ENCODE measurements around the gene ZCCHC9.
A peak's percentile ranks its signal among the peaks of the same experiment; 100 is the strongest.

The ZCCHC9 gene

DNA sequence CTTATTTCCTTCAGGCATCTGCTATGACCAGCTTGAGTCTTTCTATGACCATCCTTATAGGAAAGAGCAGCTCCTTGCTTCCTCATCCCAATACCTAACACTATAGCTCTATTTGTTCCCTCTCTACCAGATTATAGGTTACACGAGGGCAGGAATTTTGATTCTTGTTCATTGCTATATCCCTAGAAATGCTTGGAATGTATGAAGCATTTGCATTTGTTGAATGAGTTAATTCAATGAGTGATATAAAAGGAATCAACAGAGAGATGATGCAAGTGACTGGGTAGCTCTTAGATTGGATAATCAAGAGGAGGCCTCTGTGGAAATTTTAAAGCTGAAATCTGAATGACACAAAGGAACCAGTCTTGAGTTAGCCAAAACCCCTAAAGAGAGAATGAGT lies 13.9 kb downstream of the ZCCHC9 start:
- peak; percentile 46 for DNase-seq (ENCODE audit: low read depth)

GRCh38 chr5:81315830-81316229 lies 14.4 kb downstream of the ZCCHC9 start:
- H3K4me3 ChIP-seq (ENCODE audit: control insufficient read depth, low read depth, low read length): no peak overlapping the region
- TF ChIP-seq CTCF (IDR thresholded peaks at IDR 0.05; ENCODE audit: control insufficient read depth, insufficient read depth, low read depth, low read length, missing control alignments): no peak
- DNase-seq (ENCODE audit: low read depth): no peak

More for the DNA sequence above, 13.9 kb downstream of the ZCCHC9 start:
- H3K4me3 ChIP-seq (ENCODE audit: control insufficient read depth, low read depth, low read length): no peak overlapping the region
- no peak for TF ChIP-seq CTCF (IDR thresholded peaks at IDR 0.05; ENCODE audit: control insufficient read depth, insufficient read depth, low read depth, low read length, missing control alignments)

- no peak for TF ChIP-seq CTCF (IDR thresholded peaks at IDR 0.05; ENCODE audit: control insufficient read depth, insufficient read depth, low read depth, low read length, missing control alignments)
- no peak for DNase-seq (ENCODE audit: low read depth)
- H3K4me3 ChIP-seq (ENCODE audit: control insufficient read depth, low read depth, low read length): no peak overlapping the region
Measured at GRCh38 chr5:81316571-81316970, 15.2 kb downstream of the ZCCHC9 start.

- DNase-seq (ENCODE audit: low read depth): no peak
- no peak for TF ChIP-seq CTCF (IDR thresholded peaks at IDR 0.05; ENCODE audit: control insufficient read depth, insufficient read depth, low read depth, low read length, missing control alignments)
- H3K4me3 ChIP-seq (ENCODE audit: control insufficient read depth, low read depth, low read length): no peak overlapping the region
Measured at GRCh38 chr5:81317536-81317935, 16.1 kb downstream of the ZCCHC9 start.

DNA sequence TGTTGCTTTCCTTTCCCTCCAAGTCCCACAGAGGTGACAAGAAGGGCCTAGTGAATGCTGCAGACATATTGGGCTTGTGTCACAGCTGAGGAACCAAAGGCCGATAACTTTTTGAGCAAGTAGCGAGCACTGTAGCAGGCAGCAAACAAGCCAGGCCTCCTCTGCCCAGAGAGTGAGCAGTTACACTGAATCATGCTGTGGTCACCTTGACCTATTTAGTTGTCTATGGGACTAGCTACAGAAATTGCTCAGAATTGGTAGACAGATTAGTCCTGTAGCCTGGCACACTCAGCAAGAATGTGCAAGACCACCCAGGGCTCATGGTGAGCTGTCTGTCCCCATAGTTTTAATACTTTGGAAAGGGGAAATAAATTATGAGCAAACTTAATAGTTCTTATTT lies 25.2 kb downstream of the ZCCHC9 start:
- no peak for TF ChIP-seq CTCF (IDR thresholded peaks at IDR 0.05; ENCODE audit: control insufficient read depth, insufficient read depth, low read depth, low read length, missing control alignments)
- no peak overlapping the region for H3K4me3 ChIP-seq (ENCODE audit: control insufficient read depth, low read depth, low read length)
- no peak for DNase-seq (ENCODE audit: low read depth)

DNA sequence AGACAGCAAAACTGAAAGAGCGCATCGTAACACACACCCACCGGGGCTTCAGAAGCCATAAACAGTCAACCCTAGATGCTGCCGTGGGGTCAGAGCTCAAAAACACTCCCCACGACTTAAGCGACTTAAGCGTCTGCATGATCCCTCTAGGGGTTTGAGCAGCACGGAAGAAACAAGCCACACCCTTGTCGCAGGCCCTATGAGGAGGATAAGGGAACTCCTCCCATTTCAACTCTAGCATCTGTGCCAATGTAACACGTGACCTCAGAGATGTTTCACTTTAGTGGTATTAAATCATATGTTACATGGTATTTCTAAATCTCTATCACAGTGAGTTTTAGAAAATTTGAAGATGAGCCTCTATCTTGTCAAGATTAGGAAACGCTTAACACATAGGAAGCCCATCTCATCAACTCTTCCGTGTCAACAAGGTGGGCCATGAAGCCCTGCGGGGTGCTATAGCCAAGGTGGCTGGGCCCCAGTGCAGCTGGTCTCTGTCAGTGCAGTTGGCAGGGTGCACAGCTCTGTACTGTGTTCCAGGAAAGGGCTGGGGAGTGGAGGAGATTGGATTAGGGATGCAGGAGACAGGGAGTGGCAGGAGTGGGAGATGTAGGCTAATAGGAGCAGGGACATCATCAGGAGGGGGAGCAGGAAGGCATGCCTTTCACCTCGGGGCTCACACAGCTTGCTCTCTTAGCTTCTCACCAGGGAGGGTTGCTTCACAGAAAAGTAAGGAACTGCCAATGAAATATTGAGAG lies 33.1 kb downstream of the ZCCHC9 start:
- DNase-seq (ENCODE audit: low read depth): no peak
- H3K4me3 ChIP-seq (ENCODE audit: control insufficient read depth, low read depth, low read length): no peak overlapping the region
- no peak for TF ChIP-seq CTCF (IDR thresholded peaks at IDR 0.05; ENCODE audit: control insufficient read depth, insufficient read depth, low read depth, low read length, missing control alignments)

Measured in AG09309 (cell line).